ENCODE results near the gene OSBPL10.

The OSBPL10 gene

GRCh38 chr3:31613654-31614053 lies 367.4 kb downstream of the OSBPL10 start:
- Histone ChIP-seq H3K36me3 (peaks cover 0 to 5% (median 0%) of the 10 kb centered on the region in 3 donors), H3K4me3 (no peak overlapping the region), H3K4me1 (peaks cover 0 to 13% (median 2%) of the 10 kb centered on the region in 4 donors), H3K27me3 (no peaks in the 10 kb centered on the region), H3K27ac (no peak overlapping the region), H3K9me3 (no peaks in the 10 kb centered on the region)
- DNase-seq = no peak
- intact Hi-C loops (cut with DNase I; ENCODE audit: low total_unique reads) = no loop called here
- TF ChIP-seq CTCF (IDR thresholded peaks at IDR 0.05) = no peak

GRCh38 chr3:31613177-31613576 lies 367.9 kb downstream of the OSBPL10 start:
- Histone ChIP-seq H3K27me3 (no peaks in the 10 kb centered on the region), H3K4me3 (no peak overlapping the region), H3K27ac (no peak overlapping the region), H3K4me1 (peaks cover 0 to 13% (median 2%) of the 10 kb centered on the region in 4 donors), H3K36me3 (peaks cover 0 to 5% (median 0%) of the 10 kb centered on the region in 3 donors), H3K9me3 (no peaks in the 10 kb centered on the region)
- TF ChIP-seq CTCF (IDR thresholded peaks at IDR 0.05) = no peak
- DNase-seq = no peak
- intact Hi-C loops (cut with DNase I; ENCODE audit: low total_unique reads) = no loop called here

Data from tibial artery (tissue), 4 donors.